ENCODE measurements around the gene MFSD1. TPM values are rescaled to one million over a fixed set of nuclear protein-coding genes. Genes with fewer than 3 reads are reported as not detected.

Gene MFSD1
- total RNA-seq, 4 donors from 2014 or later: 52.0 to 152 (median 104) TPM

GRCh38 chr3:158801201-158801600 lies 653 bp upstream of the MFSD1 start:
- Histone ChIP-seq H3K36me3 (no peaks in the 10 kb centered on the region), H3K4me3 (peak overlapping the region; percentile 80 to 92), H3K27me3 (no peaks in the 10 kb centered on the region), H3K9me3 (no peaks in the 10 kb centered on the region), H3K27ac (peak overlapping the region; percentile 74 to 84), H3K4me1 (peaks cover 0 to 3% of the 10 kb centered on the region in 2 donors)
- TF ChIP-seq POLR2A (IDR thresholded peaks at IDR 0.05) (no peak), CTCF (IDR thresholded peaks at IDR 0.05) (no peak)
- intact Hi-C loops (cut with DNase I; ENCODE audit: low total_unique reads): no loop called here
- DNase-seq: no peak

- Histone ChIP-seq H3K4me1 (peaks cover 0 to 3% of the 10 kb centered on the region in 2 donors), H3K27me3 (no peaks in the 10 kb centered on the region), H3K4me3 (peak overlapping the region; percentile 80 to 92), H3K9me3 (no peaks in the 10 kb centered on the region), H3K27ac (peak overlapping the region; percentile 74 to 84), H3K36me3 (no peaks in the 10 kb centered on the region)
- intact Hi-C loops (cut with DNase I; ENCODE audit: low total_unique reads): no loop called here
- TF ChIP-seq POLR2A (IDR thresholded peaks at IDR 0.05) (no peak), CTCF (IDR thresholded peaks at IDR 0.05) (no peak)
- no peak for DNase-seq
These were observed 785 bp downstream of the MFSD1 start for GRCh38 chr3:158802409-158803268.

GRCh38 chr3:158804441-158804840 lies 2.6 kb downstream of the MFSD1 start:
- DNase-seq: no peak
- H3K36me3 ChIP-seq: no peaks in the 10 kb centered on the region
- no peak overlapping the region for H3K27ac ChIP-seq
- no peaks in the 10 kb centered on the region for H3K27me3 ChIP-seq
- no peaks in the 10 kb centered on the region for H3K9me3 ChIP-seq
- intact Hi-C loops (cut with DNase I; ENCODE audit: low total_unique reads): no loop called here
- H3K4me1 ChIP-seq: peaks cover 0 to 3% of the 10 kb centered on the region in 2 donors
- no peak overlapping the region for H3K4me3 ChIP-seq
- TF ChIP-seq CTCF (IDR thresholded peaks at IDR 0.05) (no peak), POLR2A (IDR thresholded peaks at IDR 0.05) (no peak)

GRCh38 chr3:158808697-158809096 lies 6.8 kb downstream of the MFSD1 start:
- H3K36me3 ChIP-seq: no peaks in the 10 kb centered on the region
- no peak overlapping the region for H3K27ac ChIP-seq
- no peaks in the 10 kb centered on the region for H3K27me3 ChIP-seq
- no peak for TF ChIP-seq CTCF (IDR thresholded peaks at IDR 0.05)
- TF ChIP-seq POLR2A (IDR thresholded peaks at IDR 0.05): no peak
- intact Hi-C loops (cut with DNase I; ENCODE audit: low total_unique reads): no loop called here
- no peak for DNase-seq
- no peaks in the 10 kb centered on the region for H3K4me1 ChIP-seq
- H3K4me3 ChIP-seq: no peak overlapping the region
- H3K9me3 ChIP-seq: no peaks in the 10 kb centered on the region

- Histone ChIP-seq H3K36me3 (no peaks in the 10 kb centered on the region), H3K27ac (no peak overlapping the region), H3K9me3 (no peaks in the 10 kb centered on the region), H3K4me1 (no peaks in the 10 kb centered on the region), H3K4me3 (no peak overlapping the region), H3K27me3 (no peaks in the 10 kb centered on the region)
- TF ChIP-seq CTCF (IDR thresholded peaks at IDR 0.05): no peak
- no peak for TF ChIP-seq POLR2A (IDR thresholded peaks at IDR 0.05)
- no peak for DNase-seq
- intact Hi-C loops (cut with DNase I; ENCODE audit: low total_unique reads): no loop called here
These were observed 7.8 kb downstream of the MFSD1 start for GRCh38 chr3:158809642-158810041.
